HEK293T (cell line): ENCODE data around the gene NACC2.

ENCODE experiments used
- ARNT ChIP-seq: fragments of 450-650 bp; IDR thresholded peaks from 2 replicates; pipeline ENCODE4 v1.6.1; 2017; ENCODE audit warnings: mild to moderate bottlenecking
- BHLHE40 ChIP-seq: fragments of 450-650 bp; IDR thresholded peaks from 2 replicates; pipeline ENCODE4 v1.6.1; 2016; ENCODE audit warnings: mild to moderate bottlenecking, moderate library complexity, borderline replicate concordance
- CTBP1 ChIP-seq: fragments of 450-650 bp; IDR thresholded peaks from 2 replicates; pipeline ENCODE4 v1.6.1; 2016; ENCODE audit warnings: borderline replicate concordance
- FOXM1 ChIP-seq: fragments of 450-650 bp; IDR thresholded peaks from 2 replicates; pipeline ENCODE4 v1.6.1; 2017; ENCODE audit warnings: mild to moderate bottlenecking, borderline replicate concordance
- LEF1 ChIP-seq: fragments of 450-650 bp; IDR thresholded peaks from 2 replicates; pipeline ENCODE4 v1.6.1; 2017; ENCODE audit warnings: mild to moderate bottlenecking, borderline replicate concordance

- no peak for TF ChIP-seq ARNT
- no peak for TF ChIP-seq LEF1
- TF ChIP-seq BHLHE40 = no peak
- no peak for TF ChIP-seq FOXM1
- no peak for TF ChIP-seq CTBP1
Measured at GRCh38 chr9:135993765-135994500, 101.2 kb downstream of the NACC2 start.
